BLaER1 (cell line): ENCODE measurements around the gene KMT2A.
"Not testable (repeated sequence)": the region's sequence is repeated elsewhere in the genome, so short reads cannot be mapped to it uniquely, and the experiment has no call there.

Experiments used
- H3K27ac ChIP-seq: shearing (Covaris generic); formaldehyde crosslinking; 2 replicates; pipeline ENCODE4 v1.8.1; 2022
- H3K27me3 ChIP-seq: shearing (Covaris generic); formaldehyde crosslinking; 2 replicates; pipeline ENCODE4 v1.8.1; 2022
- H3K36me3 ChIP-seq: shearing (Covaris generic); formaldehyde crosslinking; 2 replicates; pipeline ENCODE4 v1.8.1; 2022
- H3K4me1 ChIP-seq: shearing (Covaris generic); formaldehyde crosslinking; 2 replicates; pipeline ENCODE4 v1.8.1; 2022
- H3K4me2 ChIP-seq: shearing (Covaris generic); formaldehyde crosslinking; 2 replicates; pipeline ENCODE4 v1.8.1; 2022
- H3K4me3 ChIP-seq: shearing (Covaris generic); formaldehyde crosslinking; 2 replicates; pipeline ENCODE4 v1.8.1; 2022
- H3K9ac ChIP-seq: shearing (Covaris generic); formaldehyde crosslinking; 2 replicates; pipeline ENCODE4 v1.8.1; 2022
- H3K9me3 ChIP-seq: shearing (Covaris generic); formaldehyde crosslinking; 2 replicates; pipeline ENCODE4 v1.8.1; 2022
- H4K20me1 ChIP-seq: shearing (Covaris generic); formaldehyde crosslinking; 2 replicates; pipeline ENCODE4 v1.8.1; 2022
- Cebpa-rat ChIP-seq: shearing (Covaris generic); IDR thresholded peaks from 2 replicates; pipeline ENCODE4 v1.8.1; 2022

KMT2A gene

GRCh38 chr11:118410055-118410745 lies 26.1 kb upstream of the KMT2A start:
- TF ChIP-seq Cebpa-rat: no peak
- H3K36me3 ChIP-seq: peaks cover 81% of the 10 kb centered on the region
- H3K27me3 ChIP-seq: no peaks in the 10 kb centered on the region
- no peak overlapping the region for H3K4me3 ChIP-seq
- H3K9me3 ChIP-seq: no peaks in the 10 kb centered on the region
- no peak overlapping the region for H3K27ac ChIP-seq
- peak overlapping the region; percentile 15 for H3K4me2 ChIP-seq
- H4K20me1 ChIP-seq: peaks cover 56% of the 10 kb centered on the region
- no peak overlapping the region for H3K9ac ChIP-seq
- peaks cover 60% of the 10 kb centered on the region for H3K4me1 ChIP-seq

- Histone ChIP-seq H3K9me3 (no peaks in the 10 kb centered on the region), H3K4me1 (peaks cover 59% of the 10 kb centered on the region), H3K36me3 (peaks cover 76% of the 10 kb centered on the region), H3K27ac (no peak overlapping the region), H3K4me3 (no peak overlapping the region), H4K20me1 (peaks cover 51% of the 10 kb centered on the region), H3K9ac (no peak overlapping the region), H3K4me2 (no peak overlapping the region), H3K27me3 (no peaks in the 10 kb centered on the region)
- no peak for TF ChIP-seq Cebpa-rat
Measured at GRCh38 chr11:118411530-118411929, 24.8 kb upstream of the KMT2A start.

- peaks cover 37% of the 10 kb centered on the region for H4K20me1 ChIP-seq
- no peaks in the 10 kb centered on the region for H3K9me3 ChIP-seq
- no peak overlapping the region for H3K4me2 ChIP-seq
- H3K36me3 ChIP-seq: peaks cover 64% of the 10 kb centered on the region
- H3K9ac ChIP-seq: no peak overlapping the region
- TF ChIP-seq Cebpa-rat: no peak
- no peaks in the 10 kb centered on the region for H3K27me3 ChIP-seq
- no peak overlapping the region for H3K27ac ChIP-seq
- peaks cover 45% of the 10 kb centered on the region for H3K4me1 ChIP-seq
- no peak overlapping the region for H3K4me3 ChIP-seq
Measured at GRCh38 chr11:118412921-118413320, 23.4 kb upstream of the KMT2A start.

DNA sequence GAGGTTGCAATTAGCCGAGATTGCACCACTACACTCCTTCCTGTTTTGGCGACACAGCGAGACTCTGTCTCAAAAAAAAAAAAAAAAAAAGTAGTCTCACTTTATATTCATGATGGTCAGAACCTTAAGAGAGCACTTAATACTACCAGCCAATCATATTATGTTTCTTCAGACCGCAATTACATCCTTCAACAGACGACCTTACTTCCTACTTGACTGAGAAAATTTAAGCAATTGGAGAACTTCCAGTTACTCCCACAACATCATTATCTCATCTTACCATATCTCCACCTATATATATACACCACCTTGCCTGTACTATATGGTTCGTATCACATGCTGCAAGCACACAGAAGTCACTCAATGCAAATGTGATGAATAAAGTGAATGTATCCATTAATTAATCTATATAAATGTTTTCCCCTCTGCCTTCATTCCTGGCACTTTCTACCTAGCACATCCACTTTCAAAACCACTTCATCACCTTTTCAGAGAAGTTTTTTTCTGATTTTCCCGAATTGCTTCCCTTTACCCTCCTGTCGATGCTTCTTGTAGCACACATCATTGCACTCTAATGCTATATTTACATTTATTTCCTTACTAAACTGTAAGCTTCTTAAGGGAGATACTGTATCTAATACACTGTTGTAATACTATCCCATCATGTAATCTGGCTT lies 21.1 kb upstream of the KMT2A start:
- no peak overlapping the region for H3K9ac ChIP-seq
- H3K9me3 ChIP-seq: no peaks in the 10 kb centered on the region
- peaks cover 32% of the 10 kb centered on the region for H3K4me1 ChIP-seq
- no peak overlapping the region for H3K4me2 ChIP-seq
- H3K27ac ChIP-seq: no peak overlapping the region
- H3K27me3 ChIP-seq: no peaks in the 10 kb centered on the region
- H3K4me3 ChIP-seq: no peak overlapping the region
- peaks cover 41% of the 10 kb centered on the region for H3K36me3 ChIP-seq
- peaks cover 14% of the 10 kb centered on the region for H4K20me1 ChIP-seq
- no peak for TF ChIP-seq Cebpa-rat

GRCh38 chr11:118415739-118416068 lies 20.6 kb upstream of the KMT2A start:
- H4K20me1 ChIP-seq: peaks cover 9% of the 10 kb centered on the region
- no peak overlapping the region for H3K9ac ChIP-seq
- H3K4me1 ChIP-seq: peaks cover 27% of the 10 kb centered on the region
- no peak overlapping the region for H3K4me2 ChIP-seq
- no peaks in the 10 kb centered on the region for H3K27me3 ChIP-seq
- H3K4me3 ChIP-seq: no peak overlapping the region
- H3K9me3 ChIP-seq: no peaks in the 10 kb centered on the region
- no peak overlapping the region for H3K27ac ChIP-seq
- H3K36me3 ChIP-seq: peaks cover 36% of the 10 kb centered on the region
- TF ChIP-seq Cebpa-rat: no peak

- not testable (repeated sequence) for H3K27ac ChIP-seq, H4K20me1 ChIP-seq, H3K27me3 ChIP-seq, H3K9ac ChIP-seq, H3K9me3 ChIP-seq, H3K4me3 ChIP-seq, H3K4me2 ChIP-seq
- peaks cover 26% of the 10 kb centered on the region for H3K36me3 ChIP-seq
- H3K4me1 ChIP-seq: peaks cover 27% of the 10 kb centered on the region
Measured at GRCh38 chr11:118416900-118417299, 19.4 kb upstream of the KMT2A start.

DNA sequence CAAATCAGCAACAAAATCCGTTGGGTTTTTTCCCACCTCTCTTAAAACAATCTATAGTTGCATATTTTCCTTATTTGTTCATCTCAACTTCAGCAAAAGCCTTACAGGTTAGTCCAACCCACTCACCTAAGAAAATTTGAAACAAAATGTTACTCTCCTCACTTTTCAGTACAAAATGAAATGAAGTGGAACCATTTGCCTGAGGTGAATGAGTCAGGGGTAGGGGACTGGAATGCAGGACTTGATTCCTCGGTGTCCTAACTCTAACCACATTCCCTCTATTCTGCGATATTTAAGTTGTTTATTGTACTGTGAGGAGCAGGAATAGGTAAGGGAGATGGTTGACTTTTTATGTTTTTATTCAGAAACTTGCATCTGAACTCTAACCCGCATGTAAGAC lies 18.5 kb upstream of the KMT2A start:
- no peaks in the 10 kb centered on the region for H3K9me3 ChIP-seq
- H3K27me3 ChIP-seq: no peaks in the 10 kb centered on the region
- no peak overlapping the region for H3K9ac ChIP-seq
- no peak overlapping the region for H3K27ac ChIP-seq
- no peak overlapping the region for H3K4me3 ChIP-seq
- H3K4me1 ChIP-seq: peaks cover 27% of the 10 kb centered on the region
- TF ChIP-seq Cebpa-rat: no peak
- no peak overlapping the region for H3K4me2 ChIP-seq
- H4K20me1 ChIP-seq: peaks cover 9% of the 10 kb centered on the region
- peaks cover 23% of the 10 kb centered on the region for H3K36me3 ChIP-seq

GRCh38 chr11:118418766-118419165 lies 17.5 kb upstream of the KMT2A start:
- H4K20me1 ChIP-seq: peaks cover 9% of the 10 kb centered on the region
- peaks cover 33% of the 10 kb centered on the region for H3K4me1 ChIP-seq
- no peak overlapping the region for H3K4me3 ChIP-seq
- no peaks in the 10 kb centered on the region for H3K9me3 ChIP-seq
- no peak for TF ChIP-seq Cebpa-rat
- H3K4me2 ChIP-seq: no peak overlapping the region
- H3K36me3 ChIP-seq: peaks cover 19% of the 10 kb centered on the region
- H3K27me3 ChIP-seq: no peaks in the 10 kb centered on the region
- no peak overlapping the region for H3K27ac ChIP-seq
- H3K9ac ChIP-seq: no peak overlapping the region

DNA sequence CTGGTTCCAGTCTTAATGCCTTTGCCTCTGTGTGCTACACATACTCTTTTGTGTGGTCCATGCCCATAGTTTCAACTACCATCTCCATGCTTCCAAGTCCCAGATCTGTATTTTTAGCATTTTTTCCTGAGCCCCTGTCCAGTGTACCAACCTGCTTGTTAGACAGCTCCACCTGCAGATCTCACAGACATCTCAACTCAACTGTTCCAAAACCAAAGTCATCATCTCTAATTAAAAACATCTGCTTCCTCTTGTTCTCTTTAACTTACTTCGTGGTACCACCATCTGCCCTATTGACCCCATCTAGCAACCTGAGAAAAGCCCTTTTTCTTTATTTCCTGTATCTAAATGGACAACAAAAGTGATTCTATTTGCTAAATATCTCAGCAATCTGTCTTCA lies 8.6 kb upstream of the KMT2A start:
- H3K4me2 ChIP-seq: peak overlapping the region; percentile 62
- no peaks in the 10 kb centered on the region for H3K9me3 ChIP-seq
- H3K9ac ChIP-seq: no peak overlapping the region
- no peak overlapping the region for H3K27ac ChIP-seq
- H3K4me3 ChIP-seq: no peak overlapping the region
- H3K4me1 ChIP-seq: peaks cover 58% of the 10 kb centered on the region
- no peaks in the 10 kb centered on the region for H3K27me3 ChIP-seq
- no peaks in the 10 kb centered on the region for H4K20me1 ChIP-seq
- H3K36me3 ChIP-seq: no peaks in the 10 kb centered on the region
- TF ChIP-seq Cebpa-rat: no peak

GRCh38 chr11:118430956-118431355 lies 5.3 kb upstream of the KMT2A start:
- Histone ChIP-seq H3K4me2 (no peak overlapping the region), H4K20me1 (no peaks in the 10 kb centered on the region), H3K4me3 (no peak overlapping the region), H3K36me3 (no peaks in the 10 kb centered on the region), H3K27ac (no peak overlapping the region), H3K9me3 (no peaks in the 10 kb centered on the region), H3K9ac (no peak overlapping the region), H3K4me1 (peaks cover 46% of the 10 kb centered on the region), H3K27me3 (no peaks in the 10 kb centered on the region)
- no peak for TF ChIP-seq Cebpa-rat
